ENCODE results near the gene MPO. TPM values are rescaled to one million over a fixed set of nuclear protein-coding genes. Genes with fewer than 3 reads are reported as not detected.

The MPO gene
- polyA plus RNA-seq, 4 donors, result 0.12 to 1.1 TPM; not detected in 2

GRCh38 chr17:58250344-58251011 lies 30.3 kb downstream of the MPO start:
- no peaks in the 10 kb centered on the region for H3K9me3 ChIP-seq (ENCODE audit: control insufficient read depth in 2 of 2, insufficient read depth in 1 of 2, low read depth in 1 of 2, low read length in 1 of 2)
- no peak overlapping the region for H3K4me3 ChIP-seq (ENCODE audit: low read depth in 1 of 3, low read length in 3 of 3)
- peaks cover 0 to 38% (median 10%) of the 10 kb centered on the region in 3 donors for H3K27me3 ChIP-seq (ENCODE audit: control insufficient read depth in 3 of 3, insufficient read depth in 3 of 3, low read length in 3 of 3)
- H3K27ac ChIP-seq (ENCODE audit: low read depth in 1 of 3, low read length in 2 of 3), result no peak overlapping the region
- peaks cover 2 to 25% (median 4%) of the 10 kb centered on the region in 3 donors for H3K4me1 ChIP-seq (ENCODE audit: control insufficient read depth in 3 of 3, insufficient read depth in 2 of 3, low read depth in 1 of 3, low read length in 2 of 3)
- DNase-seq (no peak), FAIRE-seq (no peak)
- H3K36me3 ChIP-seq (ENCODE audit: control insufficient read depth in 3 of 3, insufficient read depth in 2 of 3, low read depth in 1 of 3, low read length in 3 of 3), result no peaks in the 10 kb centered on the region
- 74 to 90% (median 85%) methylated on average over 12 of the region's 12 CpGs for WGBS, 3 donors

GRCh38 chr17:58249270-58250133 lies 31.2 kb downstream of the MPO start:
- peak overlapping the region in 2 of 3 donors; percentile 30 to 47 for H3K4me3 ChIP-seq (ENCODE audit: low read depth in 1 of 3, low read length in 3 of 3)
- WGBS, 3 donors, result 6 to 8% (median 8%) methylated on average over 44 to 57 of the region's 57 CpGs
- peaks cover 2 to 35% (median 4%) of the 10 kb centered on the region in 3 donors for H3K4me1 ChIP-seq (ENCODE audit: control insufficient read depth in 3 of 3, insufficient read depth in 2 of 3, low read depth in 1 of 3, low read length in 2 of 3)
- no peaks in the 10 kb centered on the region for H3K9me3 ChIP-seq (ENCODE audit: control insufficient read depth in 2 of 2, insufficient read depth in 1 of 2, low read depth in 1 of 2, low read length in 1 of 2)
- H3K27me3 ChIP-seq (ENCODE audit: control insufficient read depth in 3 of 3, insufficient read depth in 3 of 3, low read length in 3 of 3), result peaks cover 0 to 34% (median 8%) of the 10 kb centered on the region in 3 donors
- peak; percentile 55 to 84 for DNase-seq
- H3K27ac ChIP-seq (ENCODE audit: low read depth in 1 of 3, low read length in 2 of 3), result no peak overlapping the region
- no peak for FAIRE-seq
- H3K36me3 ChIP-seq (ENCODE audit: control insufficient read depth in 3 of 3, insufficient read depth in 2 of 3, low read depth in 1 of 3, low read length in 3 of 3), result no peaks in the 10 kb centered on the region

GRCh38 chr17:58248955-58249269 lies 31.8 kb downstream of the MPO start:
- no peak for FAIRE-seq
- Histone ChIP-seq H3K9me3 (ENCODE audit: control insufficient read depth in 2 of 2, insufficient read depth in 1 of 2, low read depth in 1 of 2, low read length in 1 of 2) (no peaks in the 10 kb centered on the region), H3K27ac (ENCODE audit: low read depth in 1 of 3, low read length in 2 of 3) (no peak overlapping the region), H3K4me3 (ENCODE audit: low read depth in 1 of 3, low read length in 3 of 3) (peak overlapping the region in 1 of 3 donors; percentile 47), H3K27me3 (ENCODE audit: control insufficient read depth in 3 of 3, insufficient read depth in 3 of 3, low read length in 3 of 3) (peaks cover 0 to 30% (median 8%) of the 10 kb centered on the region in 3 donors), H3K36me3 (ENCODE audit: control insufficient read depth in 3 of 3, insufficient read depth in 2 of 3, low read depth in 1 of 3, low read length in 3 of 3) (no peaks in the 10 kb centered on the region), H3K4me1 (ENCODE audit: control insufficient read depth in 3 of 3, insufficient read depth in 2 of 3, low read depth in 1 of 3, low read length in 2 of 3) (peaks cover 2 to 40% (median 4%) of the 10 kb centered on the region in 3 donors)
- peak in 1 of 2 donors; percentile 26 for DNase-seq
- WGBS, 3 donors, result 33 to 59% (median 44%) methylated on average over 10 of the region's 10 CpGs

- no peaks in the 10 kb centered on the region for H3K9me3 ChIP-seq (ENCODE audit: control insufficient read depth in 2 of 2, insufficient read depth in 1 of 2, low read depth in 1 of 2, low read length in 1 of 2)
- no peak overlapping the region for H3K4me3 ChIP-seq (ENCODE audit: low read depth in 1 of 3, low read length in 3 of 3)
- H3K36me3 ChIP-seq (ENCODE audit: control insufficient read depth in 3 of 3, insufficient read depth in 2 of 3, low read depth in 1 of 3, low read length in 3 of 3), result no peaks in the 10 kb centered on the region
- no peak for DNase-seq
- H3K4me1 ChIP-seq (ENCODE audit: control insufficient read depth in 3 of 3, insufficient read depth in 2 of 3, low read depth in 1 of 3, low read length in 2 of 3), result peaks cover 2 to 40% (median 4%) of the 10 kb centered on the region in 3 donors
- no peak for FAIRE-seq
- peaks cover 0 to 30% (median 8%) of the 10 kb centered on the region in 3 donors for H3K27me3 ChIP-seq (ENCODE audit: control insufficient read depth in 3 of 3, insufficient read depth in 3 of 3, low read length in 3 of 3)
- WGBS, 3 donors, result 75 to 86% (median 77%) methylated on average over 10 of the region's 10 CpGs
- no peak overlapping the region for H3K27ac ChIP-seq (ENCODE audit: low read depth in 1 of 3, low read length in 2 of 3)
These were observed 33.0 kb downstream of the MPO start for GRCh38 chr17:58247511-58248363.

- DNase-seq (peak; percentile 35 to 69), FAIRE-seq (no peak)
- H3K27ac ChIP-seq (ENCODE audit: low read depth in 1 of 3, low read length in 2 of 3), result peak overlapping the region in 2 of 3 donors; percentile 45 to 57
- H3K27me3 ChIP-seq (ENCODE audit: control insufficient read depth in 3 of 3, insufficient read depth in 3 of 3, low read length in 3 of 3), result peaks cover 0 to 26% (median 0%) of the 10 kb centered on the region in 3 donors
- no peaks in the 10 kb centered on the region for H3K36me3 ChIP-seq (ENCODE audit: control insufficient read depth in 3 of 3, insufficient read depth in 2 of 3, low read depth in 1 of 3, low read length in 3 of 3)
- H3K4me1 ChIP-seq (ENCODE audit: control insufficient read depth in 3 of 3, insufficient read depth in 2 of 3, low read depth in 1 of 3, low read length in 2 of 3), result peaks cover 2 to 40% (median 4%) of the 10 kb centered on the region in 3 donors
- no peaks in the 10 kb centered on the region for H3K9me3 ChIP-seq (ENCODE audit: control insufficient read depth in 2 of 2, insufficient read depth in 1 of 2, low read depth in 1 of 2, low read length in 1 of 2)
- H3K4me3 ChIP-seq (ENCODE audit: low read depth in 1 of 3, low read length in 3 of 3), result no peak overlapping the region
- WGBS, 3 donors, result 11 to 74% (median 53%) methylated on average over 1 of the region's 1 CpG
These were observed 34.0 kb downstream of the MPO start for GRCh38 chr17:58246781-58247180.

- Histone ChIP-seq H3K9me3 (ENCODE audit: control insufficient read depth in 2 of 2, insufficient read depth in 1 of 2, low read depth in 1 of 2, low read length in 1 of 2) (no peaks in the 10 kb centered on the region), H3K4me3 (ENCODE audit: low read depth in 1 of 3, low read length in 3 of 3) (no peak overlapping the region), H3K27ac (ENCODE audit: low read depth in 1 of 3, low read length in 2 of 3) (peak overlapping the region in 2 of 3 donors; percentile 45 to 57), H3K36me3 (ENCODE audit: control insufficient read depth in 3 of 3, insufficient read depth in 2 of 3, low read depth in 1 of 3, low read length in 3 of 3) (no peaks in the 10 kb centered on the region), H3K4me1 (ENCODE audit: control insufficient read depth in 3 of 3, insufficient read depth in 2 of 3, low read depth in 1 of 3, low read length in 2 of 3) (peaks cover 2 to 40% (median 4%) of the 10 kb centered on the region in 3 donors), H3K27me3 (ENCODE audit: control insufficient read depth in 3 of 3, insufficient read depth in 3 of 3, low read length in 3 of 3) (peaks cover 0 to 26% (median 0%) of the 10 kb centered on the region in 3 donors)
- FAIRE-seq, result no peak
- WGBS, 3 donors, result 68 to 79% (median 79%) methylated on average over 13 of the region's 13 CpGs
- DNase-seq, result no peak
These were observed 34.5 kb downstream of the MPO start for GRCh38 chr17:58246104-58246740.

GRCh38 chr17:58245428-58246103 lies 35.2 kb downstream of the MPO start:
- Histone ChIP-seq H3K4me3 (ENCODE audit: low read depth in 1 of 3, low read length in 3 of 3) (no peak overlapping the region), H3K36me3 (ENCODE audit: control insufficient read depth in 3 of 3, insufficient read depth in 2 of 3, low read depth in 1 of 3, low read length in 3 of 3) (no peaks in the 10 kb centered on the region), H3K9me3 (ENCODE audit: control insufficient read depth in 2 of 2, insufficient read depth in 1 of 2, low read depth in 1 of 2, low read length in 1 of 2) (no peaks in the 10 kb centered on the region), H3K27ac (ENCODE audit: low read depth in 1 of 3, low read length in 2 of 3) (peak overlapping the region in 2 of 3 donors; percentile 67 to 68), H3K27me3 (ENCODE audit: control insufficient read depth in 3 of 3, insufficient read depth in 3 of 3, low read length in 3 of 3) (peaks cover 0 to 21% (median 0%) of the 10 kb centered on the region in 3 donors), H3K4me1 (ENCODE audit: control insufficient read depth in 3 of 3, insufficient read depth in 2 of 3, low read depth in 1 of 3, low read length in 2 of 3) (peaks cover 2 to 40% (median 4%) of the 10 kb centered on the region in 3 donors)
- FAIRE-seq, result no peak
- 32 to 54% (median 46%) methylated on average over 10 of the region's 10 CpGs for WGBS, 3 donors
- peak; percentile 84 to 88 for DNase-seq
